Endometrial microvascular endothelial cells (primary cell): ENCODE data around the gene MAGEB17. TPM values are rescaled to one million over a fixed set of nuclear protein-coding genes. Genes with fewer than 3 reads are reported as not detected.

Experiments
- in situ Hi-C: cut with HindIII; loops from 2 replicates; pipeline ENCODE4 v1.10.0; 2017; ENCODE audit warnings: low sequenced_read_pairs, low pct_unique_long_range_greater_than_20kb; ENCODE audit errors: inconsistent ontology term
- total RNA-seq: library from RNA; depleted of rRNA; stranded (reverse); fragments of >200 nt; gene quantifications from one replicate; pipeline ENCODE4 v1.2.3, GENCODE V29; 2015; ENCODE audit errors: inconsistent ontology term

MAGEB17 gene
- total RNA-seq, 1 donor from 2014 or later, result not detected

DNA sequence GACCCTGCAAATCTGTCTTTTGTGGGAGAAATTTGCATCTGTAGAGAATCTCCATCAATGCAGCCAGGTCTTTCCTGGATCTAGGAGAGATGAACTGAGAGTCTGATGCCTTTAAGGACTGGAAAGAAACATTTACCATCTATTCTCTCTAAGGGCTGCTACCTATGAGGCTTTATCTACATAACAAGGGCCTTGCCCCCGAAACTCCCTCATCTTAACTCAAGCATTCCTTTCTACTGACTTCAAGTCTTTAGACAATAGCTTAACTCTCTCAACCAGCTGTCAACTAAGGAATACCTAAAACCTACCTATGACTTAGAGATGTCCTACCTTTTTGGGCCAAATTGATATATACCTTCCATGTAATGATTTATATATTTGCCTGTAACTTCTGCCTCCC lies 32.1 kb downstream of the MAGEB17 start:
- in situ Hi-C loops, result no loop called here

DNA sequence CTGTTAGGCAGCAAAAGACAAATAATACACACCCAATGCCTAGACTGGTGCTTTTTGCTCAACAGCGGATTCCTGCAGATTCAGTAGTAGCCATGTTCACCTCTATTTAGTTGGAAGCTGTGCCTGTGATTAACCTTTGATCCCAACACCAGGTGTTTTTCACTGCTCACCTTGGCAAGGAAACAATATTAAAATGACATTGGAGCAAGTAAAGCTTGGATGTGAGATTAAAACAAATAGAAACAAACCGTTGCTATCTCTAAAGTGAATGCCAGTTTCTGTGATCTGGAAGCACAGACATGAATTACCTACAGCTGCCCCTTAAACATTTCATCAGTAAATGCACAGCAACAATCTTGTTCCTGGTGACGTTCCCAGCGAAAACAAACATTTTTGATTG lies 35.7 kb downstream of the MAGEB17 start:
- in situ Hi-C loops, result no loop called here

DNA sequence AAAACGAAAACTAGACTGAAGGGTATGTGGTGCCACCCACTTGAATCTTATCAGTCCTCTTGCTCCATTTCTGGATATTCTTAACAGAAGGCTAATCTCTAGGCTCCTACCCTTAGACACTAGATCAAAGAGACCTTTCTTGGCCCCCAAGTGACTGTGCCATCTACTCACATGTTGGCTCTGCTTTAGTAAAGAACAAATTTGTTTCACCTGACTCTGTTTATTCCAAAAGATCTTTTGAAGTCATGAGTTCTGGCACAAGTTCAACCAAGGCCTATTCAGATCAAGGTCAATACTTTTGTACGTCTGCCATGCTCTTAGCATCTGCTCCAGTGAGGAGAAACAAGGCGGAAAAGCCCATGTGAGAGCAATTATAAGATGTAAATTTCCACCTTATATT lies 37.3 kb downstream of the MAGEB17 start:
- in situ Hi-C loops, result no loop called here

DNA sequence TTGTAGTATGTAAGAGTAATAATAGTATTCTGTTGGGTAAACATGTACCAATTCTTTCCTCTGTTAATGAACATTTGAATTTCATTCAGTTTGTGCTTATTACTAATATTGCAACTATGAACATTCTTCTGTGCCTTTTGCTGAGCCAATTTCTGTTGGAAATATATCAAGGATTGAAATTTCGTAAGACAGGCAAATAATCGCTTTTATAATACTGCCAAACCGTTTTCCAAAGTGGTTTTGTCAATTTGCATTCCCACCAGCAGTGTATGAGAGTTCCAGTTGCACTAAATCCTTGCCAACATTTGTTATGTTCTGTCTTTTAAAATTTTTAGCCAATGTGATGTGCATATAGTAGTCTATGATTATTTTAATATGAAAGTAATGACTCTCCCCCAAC lies 38.6 kb downstream of the MAGEB17 start:
- in situ Hi-C loops, result no loop called here

DNA sequence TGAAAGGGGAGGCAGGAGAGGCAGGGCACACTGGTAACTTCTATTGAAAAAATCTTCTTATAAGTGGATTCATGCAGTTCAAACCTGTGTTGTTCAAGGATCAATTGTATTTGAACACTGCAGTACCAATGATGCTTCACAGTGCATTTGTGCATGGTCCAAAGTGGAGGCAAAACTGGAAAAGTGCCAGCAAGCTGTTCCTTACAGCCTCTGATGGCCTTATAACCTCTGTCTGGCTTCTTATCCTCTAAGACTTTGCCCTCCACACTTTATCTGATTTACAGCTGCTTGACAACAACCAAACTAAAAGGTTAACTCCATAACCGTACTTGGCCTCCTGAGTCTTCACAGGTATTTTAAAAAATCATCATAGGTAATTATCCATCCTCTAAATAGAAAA lies 40.4 kb downstream of the MAGEB17 start:
- in situ Hi-C loops, result no loop called here

GRCh38 chrX:16208601-16209000 lies 41.3 kb downstream of the MAGEB17 start:
- in situ Hi-C loops, result no loop called here

GRCh38 chrX:16210061-16210460 lies 42.8 kb downstream of the MAGEB17 start:
- in situ Hi-C loops, result no loop called here

DNA sequence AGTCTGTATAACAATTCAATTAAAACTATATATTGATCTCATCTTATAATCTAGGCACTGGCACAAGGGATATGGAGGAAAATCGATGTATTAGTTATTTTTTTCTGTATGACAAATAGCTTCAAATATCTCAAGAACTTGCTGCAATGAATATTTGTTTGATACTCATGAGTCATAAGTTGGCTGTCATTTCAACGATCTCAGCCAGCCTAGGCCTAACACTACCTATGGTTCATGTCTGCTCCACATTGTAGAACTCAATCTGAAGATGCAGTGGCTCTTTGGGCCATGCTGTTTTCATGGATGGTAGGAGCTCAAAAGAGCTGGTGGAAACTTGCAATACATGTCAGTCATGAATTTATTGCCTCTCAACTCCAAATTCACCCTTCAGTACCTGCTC lies 44.7 kb downstream of the MAGEB17 start:
- in situ Hi-C loops, result no loop called here

GRCh38 chrX:16212436-16212835 lies 45.2 kb downstream of the MAGEB17 start:
- in situ Hi-C loops, result no loop called here

DNA sequence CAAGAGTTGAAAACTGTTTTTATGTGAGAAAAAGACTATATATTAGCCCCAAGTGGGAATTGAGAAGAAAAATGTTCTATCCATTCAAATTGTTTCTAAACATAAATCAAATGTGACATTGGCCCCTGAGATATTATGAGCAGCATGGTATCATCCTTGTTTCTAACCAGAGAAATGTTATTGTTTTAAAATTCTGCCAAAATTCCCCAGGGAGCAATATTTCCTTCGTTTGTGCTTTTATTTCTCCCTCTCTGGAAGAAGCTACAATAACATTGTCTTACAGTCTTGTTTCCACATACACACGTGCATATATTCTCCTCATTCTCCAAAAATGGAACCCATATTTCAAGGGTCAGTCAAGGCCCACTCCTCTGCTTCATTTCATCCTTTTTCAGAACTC lies 46.7 kb downstream of the MAGEB17 start:
- in situ Hi-C loops, result no loop called here

- in situ Hi-C loops, result no loop called here
These were observed 48.4 kb downstream of the MAGEB17 start for GRCh38 chrX:16215660-16216059.

Other genes starting within 250 kb of the MAGEB17 start
- not detected for gene GRPR, start 43.9 kb upstream of the MAGEB17 start, total RNA-seq